ENCODE measurements around the gene ANKRD23.
"Not testable (repeated sequence)": the region's sequence is repeated elsewhere in the genome, so short reads cannot be mapped to it uniquely, and the experiment has no call there.

ANKRD23 gene

DNA sequence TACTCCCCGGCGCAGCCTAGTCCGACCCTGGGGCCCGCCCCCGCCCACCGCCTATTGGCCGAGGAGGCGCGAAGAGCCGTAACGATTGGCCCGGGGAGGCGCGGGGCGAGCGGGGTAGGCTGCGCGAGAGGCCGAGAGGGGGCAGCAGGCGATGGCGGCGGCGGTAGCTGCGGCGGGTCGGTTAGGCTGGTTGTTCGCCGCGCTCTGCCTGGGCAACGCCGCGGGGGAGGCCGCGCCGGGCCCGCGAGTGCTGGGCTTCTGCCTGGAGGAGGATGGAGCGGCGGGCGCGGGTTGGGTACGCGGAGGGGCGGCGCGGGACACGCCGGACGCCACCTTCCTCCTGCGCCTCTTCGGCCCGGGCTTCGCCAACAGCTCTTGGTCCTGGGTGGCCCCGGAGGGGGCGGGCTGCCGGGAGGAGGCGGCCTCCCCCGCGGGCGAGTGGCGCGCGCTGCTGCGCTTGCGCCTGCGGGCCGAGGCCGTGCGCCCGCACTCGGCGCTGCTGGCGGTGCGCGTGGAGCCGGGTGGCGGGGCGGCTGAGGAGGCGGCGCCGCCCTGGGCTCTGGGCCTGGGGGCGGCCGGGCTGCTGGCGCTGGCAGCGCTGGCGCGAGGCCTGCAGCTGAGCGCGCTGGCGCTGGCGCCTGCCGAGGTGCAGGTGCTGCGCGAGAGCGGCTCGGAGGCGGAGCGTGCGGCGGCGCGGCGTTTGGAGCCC, 27.5 kb downstream of the ANKRD23 start, which contains the start of gene CNNM3:
Gene CNNM3 (plus strand): TSS at position 142 of the 709 bp plus-strand sequence. CDS start 10 bp downstream, at position 152.
- peak; percentile 92 to 97 for DNase-seq (ENCODE audit: low read depth in 2 of 2)

DNA sequence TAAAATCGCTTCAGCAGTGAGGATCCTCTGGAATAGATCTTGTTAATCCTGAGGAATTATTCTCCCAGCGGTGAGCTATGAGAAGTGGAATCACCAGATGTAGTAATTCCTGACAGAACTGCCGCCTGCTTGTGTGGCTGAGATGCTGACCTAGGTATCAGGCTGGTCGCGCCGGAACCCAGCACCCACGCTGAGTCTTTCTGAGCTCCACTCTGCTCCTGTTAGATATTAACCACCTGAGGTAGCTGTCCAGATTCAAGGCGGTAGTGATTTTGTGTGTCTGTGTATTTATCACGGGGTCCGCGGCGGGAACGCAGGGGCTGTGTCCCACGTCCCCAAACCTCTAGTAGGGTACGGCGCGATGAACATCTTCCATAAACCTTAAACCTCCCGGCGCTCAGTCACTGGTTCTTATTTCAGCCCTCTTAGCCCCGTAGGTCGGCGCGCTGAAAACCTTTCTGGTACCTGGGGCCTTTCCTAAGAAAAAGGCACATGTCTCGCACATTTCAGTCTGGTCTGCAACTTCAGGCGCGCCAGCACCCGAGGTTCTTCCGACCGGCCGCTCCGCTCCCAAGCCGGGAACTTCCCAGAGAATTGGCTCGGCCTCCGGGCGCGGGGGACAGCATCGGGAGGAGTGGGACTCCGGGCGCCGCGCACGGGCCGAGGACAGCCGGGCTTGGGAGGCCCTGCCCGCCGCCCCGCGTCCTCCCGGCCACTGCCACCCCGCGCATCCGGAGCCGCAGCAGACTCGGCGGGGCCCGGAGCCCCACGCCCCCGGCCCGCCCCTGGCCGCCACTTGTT, 28.3 kb downstream of the ANKRD23 start:
- DNase-seq (ENCODE audit: low read depth in 2 of 2): no peak

DNA sequence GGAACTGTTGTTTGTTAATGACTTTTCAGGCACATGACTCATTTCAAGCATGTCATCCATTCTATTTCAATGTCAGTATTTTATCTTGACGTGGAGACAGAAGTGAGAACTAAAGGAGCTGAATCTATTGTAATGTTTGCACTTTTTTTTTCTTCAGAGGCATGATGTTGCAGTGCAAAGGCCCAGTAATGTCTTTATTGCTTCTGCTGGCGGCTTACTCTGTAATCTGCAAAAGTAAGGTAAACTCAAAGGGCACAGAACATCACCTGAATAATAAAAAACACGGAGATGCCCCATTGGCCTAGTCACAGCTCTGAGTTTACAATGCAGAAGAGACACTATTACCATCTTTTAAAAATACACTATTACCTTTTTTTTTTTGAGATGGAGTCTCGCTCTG, 30.2 kb downstream of the ANKRD23 start:
- no peak for DNase-seq (ENCODE audit: low read depth in 2 of 2)

DNA sequence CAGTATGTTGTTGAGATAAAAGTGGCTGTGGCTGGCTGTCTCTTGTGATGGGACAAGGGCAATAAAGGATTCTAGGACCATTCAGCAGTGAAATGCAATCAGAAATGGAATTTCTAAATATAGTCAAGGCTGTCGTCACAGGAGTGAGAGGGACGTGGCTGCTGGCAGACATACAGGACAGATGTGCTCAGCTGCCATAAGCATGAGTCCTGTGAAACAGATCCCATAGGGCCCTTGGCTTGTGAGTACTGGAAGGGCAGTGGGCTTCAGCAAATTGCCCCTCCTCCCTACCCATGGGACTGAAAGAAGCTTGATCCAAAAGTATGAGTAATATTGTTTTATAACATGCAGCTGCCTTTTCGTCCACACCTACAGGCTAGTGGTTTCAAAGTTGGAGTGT, 31.9 kb downstream of the ANKRD23 start:
- no peak for DNase-seq (ENCODE audit: low read depth in 2 of 2)

DNA sequence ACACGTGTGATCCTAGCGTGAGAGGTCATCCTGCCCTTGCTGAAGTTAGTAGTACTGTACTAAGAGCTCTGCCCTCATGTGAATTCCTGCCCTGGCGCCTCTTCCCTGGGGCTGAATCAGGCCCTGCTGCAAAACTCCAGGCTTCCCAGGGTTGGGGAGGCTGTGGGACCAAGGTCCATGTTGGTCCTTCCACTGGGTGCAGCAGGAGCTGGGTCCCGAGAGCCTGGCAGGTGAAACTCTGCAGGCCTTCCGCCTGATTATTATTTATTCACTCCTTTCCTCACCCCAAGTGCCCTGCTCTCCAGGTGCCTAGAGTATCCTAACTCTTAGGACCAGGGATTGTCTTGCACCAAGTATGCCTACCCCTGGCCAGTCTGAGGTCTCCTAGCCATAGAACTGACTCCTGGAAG, 33.0 kb downstream of the ANKRD23 start:
- no peak for DNase-seq (ENCODE audit: low read depth in 2 of 2)

DNA sequence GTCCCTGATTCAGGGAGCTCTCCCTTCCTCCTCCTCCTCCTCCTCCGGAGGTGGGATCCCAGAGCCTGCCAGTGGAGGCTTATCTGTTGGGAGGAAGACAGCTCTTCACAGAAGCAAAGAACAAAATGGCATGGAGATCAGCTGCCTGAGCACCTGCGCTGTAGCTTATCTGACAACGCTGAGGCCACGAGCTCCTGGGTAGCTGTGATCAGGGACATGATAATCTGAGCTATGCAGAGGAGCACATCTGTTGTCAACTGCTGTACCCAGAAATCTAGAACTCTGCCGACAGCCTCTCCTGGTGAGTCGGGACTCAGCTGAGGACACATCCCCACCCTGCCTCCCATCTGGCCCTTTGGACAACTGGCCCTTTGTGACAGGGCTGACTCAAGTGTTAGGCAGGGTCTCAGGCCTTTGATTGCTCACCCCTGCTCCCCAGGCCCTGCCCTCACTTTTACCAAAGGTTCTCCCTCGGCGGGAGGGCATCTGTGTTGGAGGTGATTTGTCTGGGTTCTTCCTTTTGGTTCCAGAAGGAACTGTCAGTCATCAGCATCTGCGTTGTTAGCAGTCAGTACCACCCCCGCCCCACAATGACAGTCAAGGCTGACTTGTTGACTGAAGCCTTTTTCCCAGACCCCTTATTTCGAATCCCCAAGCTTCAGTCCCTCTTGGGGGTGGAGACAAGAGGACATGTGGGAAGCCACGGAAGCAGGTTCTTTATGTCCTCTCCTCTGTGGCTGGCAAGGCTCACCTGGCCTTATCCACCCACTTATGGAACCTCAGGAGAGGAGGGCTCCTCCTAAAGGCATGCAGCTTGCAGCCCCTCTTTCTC, 33.7 kb downstream of the ANKRD23 start:
- DNase-seq (ENCODE audit: low read depth in 2 of 2): no peak

DNA sequence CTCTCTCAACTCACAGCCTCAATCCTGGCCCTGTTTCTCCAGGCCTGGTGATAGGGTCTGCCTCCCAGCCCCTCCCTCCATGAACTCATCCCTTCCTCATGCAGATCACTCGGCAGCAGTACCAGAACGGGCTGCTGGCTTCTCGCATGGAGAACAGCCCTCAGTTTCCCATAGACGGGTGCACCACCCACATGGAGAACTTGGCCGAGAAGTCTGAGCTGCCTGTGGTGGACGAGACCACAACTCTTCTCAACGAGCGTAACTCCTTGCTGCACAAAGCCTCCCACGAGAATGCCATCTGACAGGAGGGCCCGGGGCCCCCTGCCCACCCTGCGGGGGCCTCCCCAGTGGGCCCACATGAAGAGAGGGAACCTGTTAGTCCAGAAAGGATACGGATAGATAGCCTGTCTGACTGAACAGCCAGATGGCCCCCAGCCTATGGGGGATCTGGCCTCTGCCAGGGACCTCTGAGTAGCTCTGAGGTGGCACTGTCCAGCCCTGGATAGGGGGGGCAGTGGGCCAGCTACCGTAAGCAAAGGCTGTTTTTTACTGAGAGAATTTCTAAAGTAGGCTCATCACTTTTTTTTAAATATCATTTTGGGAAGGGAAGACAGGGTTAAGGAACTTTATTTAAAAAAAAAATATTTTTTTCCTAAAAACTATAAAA, 34.5 kb downstream of the ANKRD23 start:
- DNase-seq (ENCODE audit: low read depth in 2 of 2): no peak

DNA sequence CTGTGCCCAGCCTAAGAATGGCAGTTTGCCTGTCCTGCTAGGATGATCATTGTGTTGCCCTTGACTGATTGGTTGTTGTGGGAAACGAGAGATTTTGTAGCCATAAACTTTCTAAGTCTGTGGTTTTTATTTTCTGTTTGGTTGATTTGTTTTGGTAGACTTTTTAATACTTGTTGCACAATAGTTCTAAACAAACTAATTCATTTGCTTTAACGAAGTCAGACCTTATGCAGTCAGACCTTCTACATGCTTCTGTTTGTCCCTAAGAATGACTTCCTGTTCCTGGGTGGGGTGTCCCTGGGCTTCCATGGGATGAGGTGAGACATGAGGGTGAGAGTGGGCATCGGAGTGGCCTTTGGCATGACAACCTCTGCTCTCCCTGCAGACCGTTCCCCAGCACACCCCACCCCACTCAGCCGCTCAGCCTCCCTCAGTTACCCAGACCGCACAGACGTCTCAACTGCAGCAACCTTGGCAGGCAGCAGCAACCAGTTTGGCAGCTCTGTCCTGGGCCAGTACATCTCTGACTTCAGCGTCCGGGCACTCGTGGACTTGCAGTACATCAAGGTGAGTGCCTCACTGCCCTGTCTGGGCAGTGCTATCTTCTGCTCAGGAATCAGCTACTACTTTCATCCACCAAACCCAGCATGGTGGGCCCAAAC, 35.5 kb downstream of the ANKRD23 start:
- no peak for DNase-seq (ENCODE audit: low read depth in 2 of 2)

DNA sequence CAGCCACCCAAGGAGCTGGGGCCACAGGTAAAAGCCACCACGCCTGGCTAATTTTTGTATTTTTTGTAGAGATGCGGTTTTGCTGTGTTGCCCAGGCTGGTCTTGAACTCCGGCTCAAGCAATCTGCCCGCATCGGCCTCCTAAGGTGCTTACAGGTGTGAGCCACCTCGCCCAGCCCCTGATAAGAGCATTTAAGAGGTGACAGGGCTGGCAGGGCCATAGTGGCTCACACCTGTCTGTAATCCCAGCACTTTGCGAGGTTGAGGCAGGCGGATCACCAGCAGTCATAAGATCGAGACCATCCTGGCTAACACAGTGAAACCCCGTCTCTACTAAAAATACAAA, 36.7 kb downstream of the ANKRD23 start:
- DNase-seq (ENCODE audit: low read depth in 2 of 2): no peak

DNA sequence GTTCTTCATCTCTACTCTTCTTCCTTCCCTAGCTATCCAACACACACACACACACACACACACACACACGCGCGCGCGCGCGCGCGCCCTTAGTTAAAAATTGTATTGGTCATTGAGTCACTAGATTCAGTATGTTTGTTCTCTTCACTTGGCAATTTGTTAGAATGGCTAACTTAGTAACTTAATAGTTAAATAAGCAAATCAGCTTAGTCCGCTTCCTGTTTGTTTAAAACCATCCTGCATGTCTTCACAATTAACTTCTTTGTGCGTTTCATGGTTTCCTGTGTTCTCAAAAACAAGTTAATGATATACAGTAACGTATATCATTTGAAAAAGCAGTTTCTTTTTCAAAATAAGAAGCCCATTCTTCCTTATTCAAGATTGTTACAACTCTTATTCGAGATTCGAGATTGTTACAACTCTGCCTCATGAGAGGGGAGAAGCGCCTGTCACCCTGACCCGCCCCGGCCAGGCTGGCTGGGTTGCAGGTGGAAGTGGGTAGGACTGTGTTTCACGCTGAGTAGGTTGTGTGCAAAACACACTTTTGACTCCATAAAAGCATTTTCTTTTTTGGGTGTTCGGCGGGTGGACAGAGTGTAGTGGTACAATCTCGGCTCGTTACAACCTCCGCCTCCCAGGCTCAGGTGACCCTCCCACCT, 37.2 kb downstream of the ANKRD23 start:
- no peak for DNase-seq (ENCODE audit: low read depth in 2 of 2)

DNA sequence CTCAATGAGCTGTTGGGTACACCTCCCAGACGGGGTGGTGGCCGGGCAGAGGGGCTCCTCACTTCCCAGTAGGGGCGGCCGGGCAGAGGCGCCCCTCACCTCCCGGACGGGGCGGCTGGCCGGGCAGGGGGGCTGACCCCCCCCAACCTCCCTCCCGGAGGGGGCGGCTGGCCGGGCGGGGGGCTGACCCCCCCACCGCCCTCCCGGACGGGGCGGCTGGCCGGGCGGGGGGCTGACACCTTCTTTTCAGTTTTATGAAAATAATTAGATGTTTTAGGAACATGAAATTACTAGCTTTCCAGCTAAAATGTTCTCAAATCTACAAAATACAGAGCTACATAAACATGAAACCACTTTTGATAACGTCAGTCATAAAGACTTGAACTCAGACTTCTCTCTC, 37.9 kb downstream of the ANKRD23 start:
- DNase-seq (ENCODE audit: low read depth in 2 of 2): not testable (repeated sequence)

DNA sequence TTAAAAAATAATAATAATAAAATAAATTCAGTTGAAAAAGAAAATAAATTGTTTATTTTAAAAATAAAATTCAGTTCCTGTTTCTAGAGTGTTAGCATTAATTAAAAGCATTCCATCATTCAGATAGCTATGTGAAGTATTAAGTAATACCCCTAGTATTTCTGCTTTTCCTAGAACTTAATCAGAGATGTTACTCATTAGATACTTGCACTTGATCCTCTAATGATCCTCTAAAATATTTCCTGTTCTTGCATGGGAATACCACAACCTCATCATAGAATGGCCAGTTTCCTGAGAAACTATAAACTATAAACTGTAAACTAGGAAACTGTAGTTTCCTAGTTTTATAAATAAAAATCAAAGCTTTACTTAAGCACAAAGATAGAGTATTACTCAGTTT, 38.8 kb downstream of the ANKRD23 start:
- no peak for DNase-seq (ENCODE audit: low read depth in 2 of 2)

DNA sequence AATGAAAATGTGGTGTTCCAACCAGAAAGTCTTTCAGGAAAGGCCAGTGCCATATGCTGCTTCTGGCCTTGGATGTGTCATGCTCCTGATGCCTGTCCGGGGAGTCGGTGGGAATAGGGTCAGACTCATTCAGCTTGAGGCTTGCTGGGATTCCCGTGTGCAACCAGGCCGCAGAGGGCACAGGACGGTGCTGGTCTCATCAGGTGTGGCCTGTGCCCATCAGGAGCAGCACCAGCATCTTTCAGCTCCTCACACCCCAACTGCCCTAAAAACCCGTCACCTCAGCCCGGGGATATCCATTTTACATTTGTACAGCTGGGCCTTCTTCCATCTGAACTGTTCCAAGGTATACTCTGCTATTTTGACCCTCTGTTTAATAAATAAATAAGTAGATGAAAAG, 41.1 kb downstream of the ANKRD23 start:
- DNase-seq (ENCODE audit: low read depth in 2 of 2): no peak

DNA sequence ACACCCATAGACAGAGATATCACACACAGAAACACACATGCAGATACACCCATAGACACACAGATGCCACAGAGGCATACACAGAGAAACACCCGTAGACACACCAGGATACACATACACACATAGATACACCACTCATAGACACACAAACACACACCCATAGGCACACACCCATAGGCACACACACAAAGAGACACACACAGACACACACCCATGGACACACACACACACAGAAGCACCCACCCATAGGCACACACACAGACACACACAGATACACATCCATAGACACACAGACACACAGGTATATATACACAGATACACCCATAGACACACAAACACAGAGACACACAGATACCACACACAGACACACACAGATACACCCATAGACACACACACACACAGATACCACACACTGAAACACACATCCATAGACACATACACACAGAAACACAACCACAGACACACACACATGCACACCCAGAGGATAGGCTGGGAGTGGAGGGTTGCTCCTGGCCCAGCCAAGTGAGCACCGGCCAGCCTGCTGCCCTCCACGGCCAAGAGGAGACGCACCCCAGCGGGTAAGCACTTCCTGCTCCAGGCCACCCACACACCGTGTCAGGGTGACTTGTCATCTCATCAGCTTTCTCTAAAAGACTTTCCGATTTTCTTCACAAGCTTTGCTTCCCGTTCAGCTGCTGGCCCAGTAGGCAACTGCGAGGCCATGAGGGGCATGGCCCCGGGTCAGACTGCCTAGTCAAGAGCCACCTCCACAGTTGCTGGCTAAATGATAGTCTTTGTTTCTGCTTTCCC, 41.8 kb downstream of the ANKRD23 start:
- DNase-seq (ENCODE audit: low read depth in 2 of 2): peak in 1 of 2 experiments; percentile 32

DNA sequence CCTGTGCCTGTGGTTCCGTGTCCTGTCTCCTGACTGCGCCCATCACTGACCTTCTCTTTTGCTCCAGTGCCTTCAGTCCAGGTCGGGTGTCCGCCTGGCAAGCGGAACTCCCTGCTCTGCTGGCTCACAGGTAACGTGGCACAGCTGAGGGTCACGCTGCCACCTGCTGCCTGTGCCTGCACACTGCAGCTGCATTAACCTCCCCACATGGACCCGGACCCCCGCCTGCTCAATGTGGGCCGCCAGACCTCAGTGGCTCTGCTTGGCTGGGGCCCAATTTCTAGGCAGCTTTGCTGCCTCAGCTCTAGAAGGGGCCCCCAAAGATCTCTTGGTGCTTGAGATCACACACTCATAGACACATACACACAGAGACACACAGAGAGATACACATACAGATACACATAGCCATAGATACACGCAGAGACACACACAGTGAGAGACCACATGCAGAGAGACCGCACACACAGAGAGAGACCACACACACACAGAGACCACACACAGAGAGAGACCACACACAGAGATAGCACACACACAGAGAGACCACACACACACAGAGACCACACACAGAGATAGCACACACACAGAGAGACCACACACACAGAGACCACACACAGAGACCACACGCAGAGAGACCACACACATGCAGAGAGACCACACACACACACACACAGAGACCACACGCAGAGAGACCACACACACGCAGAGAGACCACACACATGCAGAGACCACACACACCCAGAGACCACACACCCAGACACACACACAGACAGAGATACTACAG, 42.6 kb downstream of the ANKRD23 start:
- peak; percentile 44 to 68 for DNase-seq (ENCODE audit: low read depth in 2 of 2)

DNA sequence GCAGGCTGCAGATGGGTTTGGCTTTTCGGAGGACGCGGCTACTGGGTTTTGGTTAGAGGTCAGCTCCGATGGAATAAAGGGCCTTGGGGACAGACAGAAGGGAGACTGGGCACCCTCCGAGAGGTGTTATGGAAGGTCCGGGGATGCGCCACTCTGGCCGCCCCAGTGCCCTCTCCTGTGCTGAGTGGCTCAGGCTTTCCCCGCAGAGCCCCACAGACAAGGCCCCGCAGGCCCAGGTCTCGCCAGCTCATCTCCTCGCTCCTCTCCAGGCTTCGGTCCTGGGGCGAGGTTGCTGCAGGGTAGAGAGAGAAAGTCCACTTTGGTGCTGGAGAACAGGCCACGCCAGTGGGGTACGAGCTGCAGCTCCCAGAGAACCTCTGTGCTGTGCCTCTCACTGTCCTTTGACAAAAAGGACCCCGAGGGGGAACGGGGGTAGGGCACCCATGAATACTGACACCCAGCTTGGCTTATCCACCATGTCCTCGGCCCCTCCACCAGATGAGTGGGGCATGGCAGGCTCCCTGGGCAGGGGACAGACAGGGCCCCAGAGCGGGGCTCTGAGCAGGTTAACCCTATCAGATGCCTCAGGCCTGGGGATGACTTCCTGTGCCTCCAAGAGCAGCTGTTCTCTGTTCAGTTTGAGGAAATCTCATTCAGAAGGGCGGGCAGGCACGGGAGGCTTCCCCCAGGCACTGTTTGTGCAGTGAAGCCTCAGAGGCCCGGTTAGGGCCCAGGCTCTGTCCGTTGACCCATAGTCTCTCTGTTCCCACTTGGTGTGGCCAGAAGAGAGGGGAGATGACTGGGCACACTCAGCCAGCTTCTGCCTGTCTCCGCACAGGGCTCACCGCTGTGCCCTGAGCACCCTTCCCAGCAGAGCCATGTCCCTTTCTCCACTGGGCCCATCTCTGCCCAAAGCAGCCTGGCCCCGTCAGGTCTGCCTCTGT, 43.5 kb downstream of the ANKRD23 start:
- no peak for DNase-seq (ENCODE audit: low read depth in 2 of 2)

DNA sequence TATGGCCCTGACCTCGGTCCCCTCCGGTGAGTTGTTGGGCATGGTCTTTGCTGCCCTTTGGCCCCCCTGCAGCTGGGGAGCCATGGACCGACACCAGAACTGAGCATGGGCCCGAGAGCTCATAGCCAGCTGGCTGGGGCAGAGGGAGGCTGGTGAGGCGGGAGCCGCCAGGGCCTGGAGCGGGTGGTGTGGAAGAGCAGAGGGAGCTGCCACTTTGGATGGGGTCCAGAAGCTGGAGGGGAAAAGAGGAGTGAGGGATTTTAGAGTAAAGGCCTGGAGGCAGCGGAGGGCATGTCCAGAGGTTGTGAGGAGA, 44.2 kb downstream of the ANKRD23 start:
- no peak for DNase-seq (ENCODE audit: low read depth in 2 of 2)
